GM18867 (cell line): ENCODE measurements around the gene XRCC5.

Source experiments
- ATAC-seq: cut with Tn5 transposase; IDR thresholded peaks from one replicate; pipeline ENCODE4 v1.9.1; 2021; ENCODE audit warnings: mild to moderate bottlenecking, moderate library complexity; ENCODE audit not compliant: unreplicated experiment

The XRCC5 gene

GRCh38 chr2:216083464-216084281, 25.5 kb upstream of the XRCC5 start:
- no peak for ATAC-seq

- ATAC-seq, result no peak
Observed at GRCh38 chr2:216084547-216084946, 24.6 kb upstream of the XRCC5 start.

GRCh38 chr2:216086207-216086893, 22.8 kb upstream of the XRCC5 start:
- no peak for ATAC-seq

GRCh38 chr2:216090369-216090786, 18.8 kb upstream of the XRCC5 start:
- peak; percentile 71 for ATAC-seq

GRCh38 chr2:216092646-216093045, 16.5 kb upstream of the XRCC5 start:
- no peak for ATAC-seq

- no peak for ATAC-seq
Observed at GRCh38 chr2:216094701-216095100, 14.4 kb upstream of the XRCC5 start.

GRCh38 chr2:216098421-216099334, 10.5 kb upstream of the XRCC5 start:
- ATAC-seq, result no peak

GRCh38 chr2:216101109-216101508, 8.0 kb upstream of the XRCC5 start:
- ATAC-seq, result no peak

GRCh38 chr2:216103213-216103612, 5.9 kb upstream of the XRCC5 start:
- no peak for ATAC-seq

- no peak for ATAC-seq
Observed at GRCh38 chr2:216104691-216105090, 4.5 kb upstream of the XRCC5 start.

GRCh38 chr2:216107320-216107719, 1.8 kb upstream of the XRCC5 start:
- no peak for ATAC-seq

- no peak for ATAC-seq
Observed at GRCh38 chr2:216107760-216108159, 1.4 kb upstream of the XRCC5 start.

GRCh38 chr2:216108310-216108966, 710 bp upstream of the XRCC5 start:
- no peak for ATAC-seq

- no peak for ATAC-seq
Observed at GRCh38 chr2:216109962-216110614, 940 bp downstream of the XRCC5 start.

- ATAC-seq, result no peak
Observed at GRCh38 chr2:216110620-216111019, 1.5 kb downstream of the XRCC5 start.

- ATAC-seq, result no peak
Observed at GRCh38 chr2:216111122-216111521, 2.0 kb downstream of the XRCC5 start.

GRCh38 chr2:216112926-216113325, 3.8 kb downstream of the XRCC5 start:
- no peak for ATAC-seq

GRCh38 chr2:216113572-216113971, 4.4 kb downstream of the XRCC5 start:
- peak; percentile 70 for ATAC-seq

GRCh38 chr2:216114382-216114713, 5.2 kb downstream of the XRCC5 start:
- ATAC-seq, result no peak
